T-helper 1 cell treated with Interleukin-12 subunit alpha and Interleukin-12 subunit beta and Interleukin-4 antibody, amounts not matched to agents 30 ng/mL and 1 ng/mL, for 36 hours (primary cell): Measurements from ENCODE around the gene RPS6KA3. TPM values are rescaled to one million over a fixed set of nuclear protein-coding genes. Genes with fewer than 3 reads are reported as not detected.

ENCODE experiments used
- intact Hi-C: fragments of 100-400 bp; cut with micrococcal nuclease; formaldehyde crosslinking; loops from one replicate; pipeline ENCODE4 v1.15.1; 2024
- total RNA-seq: library from RNA; stranded (reverse); gene quantifications from 2 replicates; pipeline ENCODE4 v1.2.3, GENCODE V29; 2022

RPS6KA3 gene
- total RNA-seq, 1 donor from 2014 or later = 82.9 TPM

DNA sequence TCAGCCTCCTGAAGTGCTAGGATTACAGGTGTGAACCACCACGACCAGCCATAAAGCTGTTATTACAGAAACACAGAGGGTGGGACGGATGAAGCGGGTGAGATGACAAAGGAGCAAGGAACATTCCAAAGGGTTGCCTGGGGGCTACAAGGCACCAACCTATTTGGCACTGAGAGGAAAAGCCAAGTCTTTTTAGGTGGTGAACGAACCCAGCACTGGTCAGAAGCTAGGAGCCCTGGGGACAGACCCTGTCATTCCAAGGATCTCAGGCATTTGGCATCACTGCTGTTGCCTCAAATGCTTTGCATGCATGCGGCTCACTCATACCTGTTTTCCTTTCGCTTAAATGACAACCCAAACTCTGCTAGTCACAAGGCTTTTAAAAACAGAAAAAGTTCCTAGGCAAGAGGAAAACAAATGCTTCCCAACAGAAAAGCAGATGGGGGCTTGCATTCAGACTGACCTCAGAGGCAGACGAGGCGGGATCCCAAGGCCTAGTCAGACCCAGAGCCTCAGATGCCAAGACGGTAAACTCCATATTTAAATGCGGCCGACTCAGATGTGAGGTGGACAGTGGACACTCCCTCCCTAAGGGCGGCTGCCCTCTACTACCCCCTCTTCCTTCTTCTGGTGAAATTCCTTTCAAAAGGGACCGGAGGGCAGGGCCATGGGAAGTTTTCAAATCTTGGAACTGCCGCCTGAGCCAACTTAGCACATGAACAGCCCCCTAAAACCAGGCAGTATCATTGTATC, 154.5 kb downstream of the RPS6KA3 start:
- intact Hi-C loops = no loop called here

DNA sequence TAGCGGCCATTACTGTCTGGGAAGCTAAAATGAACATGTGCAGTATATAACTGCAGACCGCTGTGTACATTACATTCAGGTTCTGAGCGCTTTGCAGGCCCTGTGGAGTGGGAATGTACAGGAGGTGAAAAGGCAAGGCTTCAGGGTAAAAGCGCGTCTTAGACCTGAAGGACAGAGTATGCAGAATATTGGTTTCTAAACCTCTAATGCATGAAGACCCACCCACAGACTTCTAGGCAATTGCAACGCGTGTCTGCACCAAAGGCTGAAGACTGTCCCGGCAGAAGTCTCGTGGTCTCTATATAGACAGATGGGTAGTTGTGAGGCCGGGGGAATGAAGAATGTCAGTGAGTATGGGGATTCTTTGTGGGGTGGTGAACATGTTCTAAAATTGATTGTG, 155.4 kb downstream of the RPS6KA3 start:
- intact Hi-C loops = no loop called here

DNA sequence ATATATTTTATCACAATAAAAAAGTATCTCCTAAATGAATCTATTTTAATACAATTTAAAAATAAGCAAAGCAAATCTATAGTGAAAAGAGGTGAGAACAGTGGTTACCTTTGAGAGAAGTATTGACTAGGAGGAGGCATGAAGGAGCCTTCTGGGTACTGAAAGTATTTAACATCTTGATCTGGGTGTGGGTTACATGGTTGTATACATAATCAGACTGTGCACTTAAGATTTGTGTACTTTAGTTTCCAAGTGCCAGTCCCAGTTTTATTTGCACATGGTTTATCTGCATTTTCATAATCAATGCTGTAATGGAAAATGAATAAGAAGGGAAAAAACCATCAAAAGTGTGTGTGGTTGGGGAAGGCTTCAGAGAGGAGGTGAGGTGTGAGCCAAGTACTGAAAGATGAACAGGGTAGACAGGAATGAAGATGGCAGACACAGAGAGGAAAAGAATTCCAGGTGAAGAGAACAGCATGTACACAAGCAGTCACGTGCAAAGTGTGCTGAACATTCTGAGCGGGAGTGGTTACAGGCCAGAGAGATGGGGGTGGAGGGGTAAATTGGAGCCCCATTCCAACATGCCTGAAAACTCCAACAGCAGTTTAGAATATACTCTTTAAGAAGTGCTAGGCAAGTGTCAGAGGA, 164.7 kb downstream of the RPS6KA3 start:
- intact Hi-C loops = no loop called here

Other genes with a start within 250 kb of the RPS6KA3 start
- gene MAP7D2, start 150.0 kb downstream of the RPS6KA3 start, total RNA-seq = 0.12 and 0.32 TPM in 2 replicates
- gene EIF1AX, start 125.1 kb downstream of the RPS6KA3 start, total RNA-seq = 46.6 and 47.5 TPM in 2 replicates